T-cell (primary cell): ENCODE data around the gene RUNX2. TPM values are rescaled to one million over a fixed set of nuclear protein-coding genes. Genes with fewer than 3 reads are reported as not detected.

ENCODE experiments used
- ATAC-seq, 4 experiments: fragments of 200-7000 bp in 3 of 4; fragments of 150-1000 bp in 1 of 4; cut with Tn5 transposase; replicated peaks in 1 of 4; 1 replicate in 3 of 4; 2 replicates in 1 of 4; pipeline ENCODE4 v1.10.0; 2021; ENCODE audit warnings: moderate library complexity in 3 of 4, mild to moderate bottlenecking in 2 of 4, moderate number of reproducible peaks in 1 of 4
- CTCF ChIA-PET, 2 donors: fragments of 300-600 bp; sonication (Branson Sonifier 250); formaldehyde crosslinking; loops; one replicate each; lab custom pipeline; 2022; ENCODE audit warnings: antibody characterized with exemption in 2 of 2; lab: Charles Lee
- POLR2A ChIA-PET, 2 donors: fragments of 300-600 bp; sonication (Branson Sonifier 250); formaldehyde crosslinking; loops; one replicate each; lab custom pipeline; 2022; ENCODE audit warnings: antibody characterized with exemption in 2 of 2; lab: Charles Lee
- DNase-seq, 35 experiments: peaks; one replicate each; pipeline versions ENCODE4 v3.0.0 to v3.0.0-alpha.2; 2013 to 2023
- H3K27ac ChIP-seq: one replicate; pipeline ENCODE4 v1.5.1; 2013; ENCODE audit warnings: low read length
- H3K27me3 ChIP-seq, 2 experiments: replicated peaks in 1 of 2; 1 replicate in 1 of 2; 2 replicates in 1 of 2; pipeline versions ENCODE4 v1.6.1 to v1.7.0; 2013; ENCODE audit warnings: low read length in 1 of 2, mixed read lengths in 1 of 2; ENCODE audit not compliant: control insufficient read depth in 2 of 2, insufficient read depth in 2 of 2; ENCODE audit errors: extremely low read depth in 1 of 2
- H3K36me3 ChIP-seq, 2 donors: 1 replicate in 1 of 2; 2 replicates in 1 of 2; pipeline versions ENCODE4 v1.6.1 to v1.7.0; 2013; ENCODE audit warnings: low read length in 1 of 2; ENCODE audit not compliant: control insufficient read depth in 2 of 2, insufficient read depth in 1 of 2; ENCODE audit errors: extremely low read depth in 1 of 2
- H3K4me1 ChIP-seq, 2 experiments: 1 replicate in 1 of 2; 2 replicates in 1 of 2; pipeline versions ENCODE4 v1.6.1 to v1.7.0; 2013; ENCODE audit warnings: low read length in 2 of 2, mixed read lengths in 1 of 2; ENCODE audit not compliant: insufficient read depth in 2 of 2, control insufficient read depth in 1 of 2; ENCODE audit errors: extremely low read depth in 1 of 2
- H3K4me3 ChIP-seq, 2 donors: 1 replicate in 1 of 2; 2 replicates in 1 of 2; pipeline versions ENCODE4 v1.5.1 to v1.7.0; 2013; ENCODE audit warnings: mild to moderate bottlenecking in 2 of 2, low read length in 1 of 2, moderate library complexity in 1 of 2; ENCODE audit not compliant: control insufficient read depth in 1 of 2; ENCODE audit errors: extremely low read depth in 1 of 2
- H3K9me3 ChIP-seq: 2 replicates; pipeline ENCODE4 v1.7.0; 2013
- H3K27ac Mint-ChIP-seq, 2 donors: one replicate each; pipeline ENCODE4 v1.8.0; 2020 to 2021; ENCODE audit warnings: mild to moderate bottlenecking in 2 of 2, mixed read lengths in 2 of 2
- H3K27me3 Mint-ChIP-seq, 2 donors: one replicate each; pipeline ENCODE4 v1.8.0; 2021 to 2022; ENCODE audit warnings: mixed read lengths in 2 of 2
- H3K36me3 Mint-ChIP-seq: one replicate; pipeline ENCODE4 v1.8.0; 2021; ENCODE audit warnings: mixed read lengths
- H3K4me1 Mint-ChIP-seq, 3 donors: one replicate each; pipeline ENCODE4 v1.8.0; 2020 to 2022; ENCODE audit warnings: mixed read lengths in 3 of 3, mild to moderate bottlenecking in 1 of 3
- H3K4me3 Mint-ChIP-seq, 3 donors: one replicate each; pipeline ENCODE4 v1.8.0; 2020 to 2022; ENCODE audit warnings: mild to moderate bottlenecking in 3 of 3, mixed read lengths in 3 of 3, moderate library complexity in 3 of 3
- H3K9me3 Mint-ChIP-seq, 3 donors: one replicate each; pipeline ENCODE4 v1.8.0; 2020 to 2022; ENCODE audit warnings: mixed read lengths in 3 of 3
- WGBS: methylation state at CpG from one replicate; pipeline ENCODE4 v1.1.5; 2013; ENCODE audit warnings: missing lambda C conversion rate; ENCODE audit not compliant: insufficient coverage; 5-methylcytosine and 5-hydroxymethylcytosine counted together
- total RNA-seq, 35 experiments: library from RNA in 6 of 35; stranded (reverse) in 6 of 35; fragments of 120-200 nt in 1 of 35; gene quantifications; one replicate each; pipeline versions ENCODE4 v1.2.1 to v1.2.4 and lab custom pipeline; 2013 to 2026

RUNX2 gene
- total RNA-seq, 5 donors from 2014 or later (not counting 1 experiment from before 2014, with no cell fraction given), result 14.4 to 31.8 (median 22.4) TPM

DNA sequence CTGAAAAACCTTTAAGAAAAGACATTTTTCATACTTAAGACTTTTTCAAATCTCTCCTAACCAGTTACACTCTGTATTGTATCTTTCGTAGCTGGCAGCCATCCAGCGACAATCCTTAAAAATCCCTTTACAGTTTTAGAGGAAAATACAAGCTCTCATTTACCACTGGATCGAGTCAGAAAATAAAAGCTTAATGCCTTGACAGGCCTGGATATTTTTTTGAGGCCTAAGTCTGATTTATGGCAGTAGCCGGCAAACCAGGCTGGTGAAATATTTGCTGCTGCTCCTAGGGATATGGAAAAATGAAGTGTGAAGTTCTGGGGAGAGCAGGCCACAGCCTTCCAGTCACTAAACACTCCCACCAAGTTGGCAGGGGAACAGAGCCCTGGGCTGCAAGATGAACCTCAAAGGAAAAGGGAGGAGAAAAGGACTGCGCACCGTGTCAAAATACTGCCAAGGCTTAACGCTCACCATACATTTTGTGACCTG is 262.6 kb downstream of the RUNX2 start:
- no peaks in the 10 kb centered on the region for H3K27me3 Mint-ChIP-seq
- Histone ChIP-seq H3K9me3 (no peaks in the 10 kb centered on the region), H3K4me1 (peaks cover 25 to 41% of the 10 kb centered on the region in 2 experiments), H3K36me3 (no peaks in the 10 kb centered on the region), H3K4me3 (no peak overlapping the region), H3K27ac (no peak overlapping the region), H3K27me3 (no peaks in the 10 kb centered on the region)
- DNase-seq (no peak), ATAC-seq (no peak)
- H3K27ac Mint-ChIP-seq, result peak overlapping the region in 1 of 2 donors; percentile 8
- CTCF ChIA-PET, result interaction anchor here in 1 of 2 donors (0.7 kb wide), 1 partner anchor 486 kb away, joined by 3 read pairs; no protein-coding TSS in a partner anchor
- H3K9me3 Mint-ChIP-seq, result no peaks in the 10 kb centered on the region
- H3K4me1 Mint-ChIP-seq, result peaks cover 72 to 92% (median 75%) of the 10 kb centered on the region in 3 donors
- POLR2A ChIA-PET, result interaction anchor here (0.5 to 0.6 kb wide), 2 partner anchors 61 to 192 kb away, joined by 3 read pairs; no protein-coding TSS in a partner anchor
- 100% methylated on average over 1 of the region's 7 CpGs for WGBS
- no peak overlapping the region for H3K4me3 Mint-ChIP-seq
- H3K36me3 Mint-ChIP-seq, result no peaks in the 10 kb centered on the region

DNA sequence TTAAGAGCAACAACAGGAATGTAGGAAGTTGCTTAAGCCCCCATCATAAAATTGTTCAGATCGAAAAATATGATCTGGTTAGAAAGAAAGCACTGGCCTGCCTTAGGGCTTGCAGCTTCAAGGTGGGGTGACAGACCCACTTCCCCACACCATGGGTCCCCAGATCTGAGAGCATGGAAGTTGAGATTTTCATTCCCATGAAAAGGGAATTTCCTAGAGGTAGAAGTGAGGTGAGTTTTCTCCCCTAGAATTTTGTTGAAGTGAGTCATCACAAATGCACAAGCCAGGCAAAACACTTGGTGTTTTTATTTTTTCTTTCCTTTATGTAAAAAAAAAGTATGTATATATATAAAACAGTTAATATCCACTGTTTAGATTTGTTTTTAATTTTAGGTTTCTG is 263.2 kb downstream of the RUNX2 start:
- H3K27me3 ChIP-seq, result no peaks in the 10 kb centered on the region
- H3K9me3 Mint-ChIP-seq, result no peaks in the 10 kb centered on the region
- peak overlapping the region in 1 of 2 donors; percentile 16 for H3K27ac Mint-ChIP-seq
- H3K27ac ChIP-seq, result no peak overlapping the region
- no peaks in the 10 kb centered on the region for H3K9me3 ChIP-seq
- H3K4me3 ChIP-seq, result no peak overlapping the region
- H3K36me3 Mint-ChIP-seq, result no peaks in the 10 kb centered on the region
- no peaks in the 10 kb centered on the region for H3K27me3 Mint-ChIP-seq
- no peak for DNase-seq
- H3K4me3 Mint-ChIP-seq, result no peak overlapping the region
- H3K36me3 ChIP-seq, result no peaks in the 10 kb centered on the region
- H3K4me1 ChIP-seq, result peaks cover 20 to 35% of the 10 kb centered on the region in 2 experiments
- ChIA-PET POLR2A (interaction anchor here (0.5 to 0.6 kb wide), 2 partner anchors 62 to 193 kb away, joined by 3 read pairs; no protein-coding TSS in a partner anchor), CTCF (no interaction called here)
- peaks cover 68 to 90% (median 71%) of the 10 kb centered on the region in 3 donors for H3K4me1 Mint-ChIP-seq
- no CpG with 5 or more reads among the region's 1 CpG for WGBS
- ATAC-seq, result no peak

DNA sequence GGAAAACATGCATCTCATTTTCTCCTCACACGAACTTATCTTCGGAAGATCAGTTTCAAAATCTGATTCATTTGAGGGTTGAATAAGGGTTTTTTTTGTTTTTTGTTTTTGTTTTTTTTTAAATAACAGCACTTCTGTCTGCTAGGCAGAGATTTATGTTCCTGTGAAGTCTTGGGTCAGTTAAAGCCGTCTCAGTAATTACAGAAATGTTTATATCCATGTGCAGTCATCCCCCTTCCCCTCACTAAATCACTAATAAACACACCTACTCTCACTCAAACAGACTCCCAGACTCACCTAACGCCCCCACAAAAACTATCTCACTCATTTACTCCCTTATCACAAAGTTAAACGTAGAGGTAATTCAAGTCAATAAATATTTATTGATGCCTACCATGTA is 263.8 kb downstream of the RUNX2 start:
- no CpG with 5 or more reads among the region's 5 CpGs for WGBS
- Mint-ChIP-seq H3K27ac (peak overlapping the region in 1 of 2 donors; percentile 18), H3K36me3 (no peaks in the 10 kb centered on the region)

DNA sequence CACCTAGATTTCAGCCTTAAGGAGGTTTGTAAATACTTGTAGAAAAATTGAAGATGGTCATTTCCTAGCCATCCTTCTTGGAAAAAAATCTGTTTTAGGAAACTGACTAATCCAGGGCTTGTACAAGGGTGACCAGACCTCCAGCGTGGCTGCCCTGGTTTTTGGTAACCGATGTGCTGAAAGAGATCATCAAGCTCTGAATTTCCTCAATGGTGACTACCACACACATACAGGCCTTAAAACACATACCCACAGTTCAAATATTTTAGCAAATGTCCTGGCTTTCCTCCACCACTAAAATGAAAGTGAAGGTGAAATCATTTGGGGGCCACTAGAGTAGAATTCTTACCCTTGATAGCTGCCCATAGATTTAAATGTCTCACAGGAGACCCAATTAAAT is 264.9 kb downstream of the RUNX2 start:
- DNase-seq (no peak), ATAC-seq (no peak)
- Histone ChIP-seq H3K9me3 (no peaks in the 10 kb centered on the region), H3K4me3 (no peak overlapping the region), H3K36me3 (no peaks in the 10 kb centered on the region), H3K27me3 (no peaks in the 10 kb centered on the region), H3K4me1 (peaks cover 7 to 19% of the 10 kb centered on the region in 2 experiments), H3K27ac (no peak overlapping the region)
- Mint-ChIP-seq H3K27me3 (no peaks in the 10 kb centered on the region), H3K4me1 (peaks cover 51 to 74% (median 56%) of the 10 kb centered on the region in 3 donors), H3K9me3 (no peaks in the 10 kb centered on the region), H3K27ac (peak overlapping the region in 1 of 2 donors; percentile 28), H3K36me3 (no peaks in the 10 kb centered on the region), H3K4me3 (no peak overlapping the region)
- POLR2A ChIA-PET, result no interaction called here
- WGBS, result no CpG with 5 or more reads among the region's 2 CpGs
- CTCF ChIA-PET, result no interaction called here

More for the DNA sequence above, 263.8 kb downstream of the RUNX2 start:
- no peak overlapping the region for H3K27ac ChIP-seq
- Mint-ChIP-seq H3K4me3 (no peak overlapping the region), H3K9me3 (no peaks in the 10 kb centered on the region), H3K4me1 (peaks cover 62 to 85% (median 67%) of the 10 kb centered on the region in 3 donors), H3K27me3 (no peaks in the 10 kb centered on the region)
- no peaks in the 10 kb centered on the region for H3K27me3 ChIP-seq
- no peaks in the 10 kb centered on the region for H3K36me3 ChIP-seq
- CTCF ChIA-PET, result no interaction called here
- H3K4me3 ChIP-seq, result no peak overlapping the region
- peaks cover 17 to 29% of the 10 kb centered on the region in 2 experiments for H3K4me1 ChIP-seq
- no peaks in the 10 kb centered on the region for H3K9me3 ChIP-seq
- ATAC-seq (no peak), DNase-seq (no peak)
- POLR2A ChIA-PET, result no interaction called here

DNA sequence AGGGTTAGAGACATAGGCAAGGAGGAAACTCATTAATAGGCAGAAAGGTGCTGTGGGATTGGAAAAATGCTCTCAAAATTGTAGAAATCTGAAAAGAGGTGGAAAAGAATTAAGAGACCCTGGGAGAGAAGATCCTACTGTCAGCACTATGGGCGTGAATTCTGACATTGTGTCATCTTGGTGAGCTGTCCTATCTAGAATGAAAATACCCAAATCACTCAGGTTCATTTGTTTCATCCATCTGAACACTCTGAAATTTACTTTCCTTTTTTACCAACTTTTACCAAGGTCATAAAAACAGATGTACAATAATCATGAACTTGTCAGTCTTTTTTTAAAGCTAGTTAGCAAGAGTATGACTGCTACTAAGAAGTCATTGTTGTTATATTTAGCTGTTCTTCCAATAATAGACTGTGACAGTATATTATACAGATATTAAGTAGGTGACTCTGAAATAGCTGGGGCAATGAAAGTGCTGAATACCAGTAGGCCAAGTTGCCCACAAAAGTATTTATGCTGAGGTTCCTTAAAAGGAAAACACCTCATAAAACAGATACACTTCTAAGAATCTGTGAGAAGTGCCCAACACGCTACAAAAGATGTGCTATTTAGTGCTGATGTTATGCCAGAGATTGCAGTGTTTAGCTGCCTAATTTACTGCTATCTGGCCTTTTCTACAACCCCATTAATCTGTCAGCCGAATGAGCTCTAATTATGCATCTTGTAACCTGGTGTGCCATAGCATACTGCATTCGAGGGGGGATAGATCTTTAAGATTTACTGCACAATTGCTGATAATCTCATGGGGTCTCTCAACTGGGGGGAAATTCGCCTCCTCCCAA is 267.1 kb downstream of the RUNX2 start:
- H3K36me3 Mint-ChIP-seq, result no peaks in the 10 kb centered on the region

DNA sequence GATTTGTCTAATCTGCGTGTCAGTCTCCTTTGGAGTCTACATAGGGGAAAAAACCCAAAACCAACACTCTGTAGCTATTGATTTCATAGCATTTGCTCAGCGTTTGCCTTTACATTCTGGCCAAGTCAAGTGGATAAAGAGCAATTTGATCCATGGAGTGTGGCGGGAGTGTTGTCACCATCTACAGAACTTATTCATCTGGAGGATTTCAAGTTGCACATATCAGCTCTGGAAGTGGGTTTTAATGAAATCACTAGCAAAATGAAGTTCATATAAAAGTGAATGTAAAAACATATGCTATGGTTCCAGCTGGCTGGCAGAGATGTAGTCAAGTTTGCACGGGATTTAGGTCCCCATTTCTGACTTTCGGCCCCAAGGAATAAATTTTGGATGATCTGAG is 269.3 kb downstream of the RUNX2 start:
- Histone ChIP-seq H3K27ac (no peak overlapping the region), H3K4me1 (peaks cover 2 to 3% of the 10 kb centered on the region in 2 experiments), H3K27me3 (no peaks in the 10 kb centered on the region), H3K9me3 (no peaks in the 10 kb centered on the region), H3K36me3 (no peaks in the 10 kb centered on the region), H3K4me3 (no peak overlapping the region)
- Mint-ChIP-seq H3K4me1 (peaks cover 17 to 33% (median 24%) of the 10 kb centered on the region in 3 donors), H3K27ac (no peak overlapping the region), H3K9me3 (peaks cover 4 to 13% (median 8%) of the 10 kb centered on the region in 3 donors), H3K36me3 (no peaks in the 10 kb centered on the region), H3K4me3 (no peak overlapping the region), H3K27me3 (no peaks in the 10 kb centered on the region)
- ATAC-seq, result no peak
- CTCF ChIA-PET, result no interaction called here
- POLR2A ChIA-PET, result interaction anchor here in 1 of 2 donors (0.6 kb wide), 1 partner anchor 8 kb away, joined by 5 read pairs; no protein-coding TSS in a partner anchor
- no peak for DNase-seq
- WGBS, result 83% methylated on average over 2 of the region's 5 CpGs

More for the DNA sequence above, 267.1 kb downstream of the RUNX2 start:
- peak in 1 of 4 experiments; percentile 49 for ATAC-seq
- Mint-ChIP-seq H3K27me3 (no peaks in the 10 kb centered on the region), H3K27ac (peak overlapping the region; percentile 40 to 73), H3K4me1 (peaks cover 31 to 54% (median 37%) of the 10 kb centered on the region in 3 donors), H3K4me3 (no peak overlapping the region), H3K9me3 (peaks cover 1 to 5% (median 5%) of the 10 kb centered on the region in 3 donors)
- Histone ChIP-seq H3K9me3 (no peaks in the 10 kb centered on the region), H3K4me3 (no peak overlapping the region), H3K4me1 (peaks cover 2 to 6% of the 10 kb centered on the region in 2 experiments), H3K36me3 (no peaks in the 10 kb centered on the region), H3K27ac (no peak overlapping the region), H3K27me3 (no peaks in the 10 kb centered on the region)
- DNase-seq, result no peak
- ChIA-PET POLR2A (interaction anchor here in 1 of 2 donors (0.5 kb wide), 1 partner anchor 62 kb away, joined by 6 read pairs; no protein-coding TSS in a partner anchor), CTCF (interaction anchor here in 1 of 2 donors (0.6 to 1.0 kb wide), 2 partner anchors 8 to 346 kb away, joined by 4 to 5 read pairs; no protein-coding TSS in a partner anchor)
- WGBS, result no CpG with 5 or more reads among the region's 5 CpGs
